ENCODE results near the gene SPINT2.
A peak's percentile ranks its signal among the peaks of the same experiment; 100 is the strongest.

The SPINT2 gene

DNA sequence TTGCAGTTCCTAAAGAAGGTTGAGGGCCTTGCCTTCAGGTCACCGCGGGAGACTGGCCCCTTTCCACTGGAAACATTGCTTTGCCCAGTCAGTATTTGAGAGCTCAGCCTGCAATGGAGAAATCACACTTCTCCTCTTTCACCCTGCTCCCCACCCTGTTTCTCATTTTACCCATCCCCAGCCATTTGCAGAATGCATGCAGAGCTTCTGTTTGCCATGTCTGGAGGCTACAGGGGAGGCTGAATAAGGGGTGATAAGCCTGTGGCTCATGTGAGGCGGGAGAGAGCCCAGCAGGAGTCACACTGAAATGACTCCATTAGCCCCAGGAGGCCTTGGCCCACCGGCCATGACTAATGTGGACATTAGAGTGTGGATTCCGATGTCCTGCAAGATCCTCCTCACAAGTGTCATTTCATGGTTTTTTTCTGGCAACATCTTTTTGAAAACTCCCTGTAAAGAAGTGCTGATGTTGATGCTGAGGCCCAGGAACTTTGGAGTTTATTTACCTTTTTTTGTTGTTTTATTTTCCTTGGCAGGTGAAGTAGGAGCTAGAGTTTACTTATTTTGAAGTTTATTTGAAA lies 6.3 kb downstream of the SPINT2 start:
- Mint-ChIP-seq H3K36me3 (no peaks in the 10 kb centered on the region), H3K4me3 (no peak overlapping the region), H3K9me3 (no peaks in the 10 kb centered on the region), H3K4me1 (peaks cover 15% of the 10 kb centered on the region), H3K27ac (peak overlapping the region; percentile 48)
- ATAC-seq = no peak
- no peak for DNase-seq (ENCODE audit: low spot score in 2 of 2)

DNA sequence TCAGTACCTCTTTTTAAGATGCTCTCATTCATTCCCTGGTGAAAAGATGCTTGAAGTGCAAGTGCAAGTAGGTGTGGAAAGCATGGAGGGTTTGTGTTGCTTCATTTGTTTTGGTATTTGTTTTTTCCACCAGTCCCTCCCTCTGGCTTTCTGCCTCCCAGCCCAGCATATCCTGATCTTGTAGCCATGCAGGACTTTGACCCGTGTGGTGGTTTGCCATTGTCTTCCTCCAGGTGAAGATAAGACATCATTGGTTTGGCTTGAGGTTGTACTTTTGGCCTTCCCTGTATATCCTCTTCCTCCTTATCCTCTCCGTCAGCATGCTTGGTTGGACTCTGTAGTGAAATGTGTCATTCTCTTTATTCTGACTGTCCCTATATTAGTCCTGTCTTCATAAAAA lies 9.1 kb downstream of the SPINT2 start:
- Mint-ChIP-seq H3K4me3 (no peak overlapping the region), H3K4me1 (no peaks in the 10 kb centered on the region), H3K9me3 (no peaks in the 10 kb centered on the region), H3K36me3 (no peaks in the 10 kb centered on the region), H3K27ac (no peak overlapping the region)
- ATAC-seq = no peak
- no peak for DNase-seq (ENCODE audit: low spot score in 2 of 2)

GRCh38 chr19:38274739-38275138 lies 10.4 kb downstream of the SPINT2 start:
- Mint-ChIP-seq H3K27ac (no peak overlapping the region), H3K9me3 (no peaks in the 10 kb centered on the region), H3K4me3 (no peak overlapping the region), H3K4me1 (no peaks in the 10 kb centered on the region), H3K36me3 (no peaks in the 10 kb centered on the region)
- no peak for DNase-seq (ENCODE audit: low spot score in 2 of 2)
- no peak for ATAC-seq

DNA sequence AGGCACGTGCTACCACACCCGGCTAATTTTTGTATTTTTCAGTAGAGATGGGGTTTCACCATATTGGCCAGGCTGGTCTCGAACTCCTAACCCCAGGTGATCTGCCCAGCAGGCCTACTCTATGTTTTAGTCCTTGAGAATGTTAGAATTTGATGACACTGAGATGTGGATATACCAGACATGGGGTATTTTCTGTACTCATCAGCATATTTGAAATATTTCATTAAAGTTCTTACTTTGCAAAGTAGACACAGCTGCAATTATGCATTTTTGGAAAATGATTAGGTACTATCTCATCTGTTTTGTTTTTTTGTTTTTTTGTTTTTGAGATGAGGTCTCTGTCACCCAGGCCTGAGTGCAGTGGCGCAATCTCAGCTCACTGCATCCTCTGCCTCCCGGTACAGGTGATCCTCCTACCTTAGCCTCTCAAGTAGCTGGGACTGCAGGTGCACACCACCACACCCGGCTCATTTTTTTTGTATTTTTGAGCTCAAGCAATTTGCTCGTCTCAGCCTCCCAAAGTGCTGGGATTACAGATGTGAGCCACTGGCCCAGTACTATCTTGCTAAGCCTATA lies 12.7 kb downstream of the SPINT2 start:
- Mint-ChIP-seq H3K36me3 (no peaks in the 10 kb centered on the region), H3K27ac (no peak overlapping the region), H3K9me3 (no peaks in the 10 kb centered on the region)

DNA sequence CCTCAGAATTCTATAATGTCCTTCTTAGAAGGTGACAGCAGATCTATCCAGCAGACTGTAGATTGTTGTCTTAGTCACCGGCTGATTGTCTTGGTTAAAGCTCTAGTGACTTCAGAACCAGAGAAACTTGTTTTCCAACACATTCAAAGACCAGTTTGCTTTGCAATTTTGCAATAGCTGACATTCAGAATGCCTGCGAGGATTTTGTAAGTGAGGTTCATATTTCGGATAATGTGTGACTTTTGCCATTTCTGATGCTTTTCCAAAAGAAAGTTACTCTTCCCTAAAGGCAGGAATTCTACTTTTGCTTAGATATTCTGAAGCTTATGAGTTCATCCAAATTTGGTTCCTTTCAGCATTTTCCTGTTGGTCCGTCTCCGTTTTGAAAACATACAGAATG lies 13.2 kb downstream of the SPINT2 start:
- Mint-ChIP-seq H3K4me1 (peaks cover 6% of the 10 kb centered on the region), H3K4me3 (no peak overlapping the region), H3K36me3 (no peaks in the 10 kb centered on the region), H3K9me3 (no peaks in the 10 kb centered on the region), H3K27ac (no peak overlapping the region)
- no peak for DNase-seq (ENCODE audit: low spot score in 2 of 2)
- ATAC-seq = no peak

More for the DNA sequence above, 12.7 kb downstream of the SPINT2 start:
- no peak for ATAC-seq
- no peak for DNase-seq (ENCODE audit: low spot score in 2 of 2)
- no peak overlapping the region for H3K4me3 Mint-ChIP-seq
- H3K4me1 Mint-ChIP-seq = peaks cover 4% of the 10 kb centered on the region

DNA sequence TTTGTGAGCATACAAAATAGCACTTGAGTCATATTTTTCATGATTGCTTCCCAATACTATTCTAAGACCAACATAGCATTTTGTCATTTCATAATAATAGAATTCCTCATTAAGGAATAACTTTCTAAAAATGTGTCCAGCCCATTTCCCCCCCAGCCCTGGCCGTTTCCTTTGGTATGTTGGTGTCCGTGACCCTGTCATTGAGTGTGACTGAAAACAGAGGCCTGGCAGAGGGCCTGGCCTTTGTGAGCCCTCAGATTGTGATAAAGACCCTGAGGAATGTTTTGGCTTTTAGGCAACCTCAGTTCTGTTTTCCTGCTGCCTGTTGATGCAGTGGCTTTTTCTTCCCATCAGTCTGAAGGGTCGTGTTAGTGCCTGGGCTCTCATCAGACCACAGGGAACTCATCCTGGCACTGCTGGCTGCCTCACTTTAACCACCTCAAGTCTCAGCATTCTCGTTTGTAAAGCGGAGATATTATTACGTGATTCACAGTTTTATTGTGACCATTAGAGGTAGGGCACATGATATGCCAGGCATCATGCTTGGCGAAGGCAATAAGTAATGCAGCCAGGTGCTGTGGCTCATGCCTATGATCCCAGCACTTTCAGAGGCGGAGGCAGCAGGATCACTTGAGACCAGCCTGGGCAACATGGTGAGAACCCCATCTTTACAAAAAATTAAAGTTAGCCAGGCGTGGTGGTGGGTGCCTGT lies 13.8 kb downstream of the SPINT2 start:
- peaks cover 6% of the 10 kb centered on the region for H3K4me1 Mint-ChIP-seq
- H3K27ac Mint-ChIP-seq = no peak overlapping the region
- H3K9me3 Mint-ChIP-seq = no peaks in the 10 kb centered on the region
- DNase-seq (ENCODE audit: low spot score in 2 of 2) (no peak), ATAC-seq (no peak)
- H3K36me3 Mint-ChIP-seq = no peaks in the 10 kb centered on the region
- no peak overlapping the region for H3K4me3 Mint-ChIP-seq

- Mint-ChIP-seq H3K36me3 (no peaks in the 10 kb centered on the region), H3K4me3 (no peak overlapping the region), H3K9me3 (no peaks in the 10 kb centered on the region), H3K27ac (no peak overlapping the region), H3K4me1 (peaks cover 6% of the 10 kb centered on the region)
- ATAC-seq (no peak), DNase-seq (ENCODE audit: low spot score in 2 of 2) (no peak)
Observed at GRCh38 chr19:38278751-38279150, 14.4 kb downstream of the SPINT2 start.

GRCh38 chr19:38280030-38280921 lies 15.9 kb downstream of the SPINT2 start:
- H3K36me3 Mint-ChIP-seq = no peaks in the 10 kb centered on the region
- ATAC-seq = no peak
- H3K27ac Mint-ChIP-seq = no peak overlapping the region
- no peak overlapping the region for H3K4me3 Mint-ChIP-seq
- no peak for DNase-seq (ENCODE audit: low spot score in 2 of 2)
- H3K9me3 Mint-ChIP-seq = no peaks in the 10 kb centered on the region
- peaks cover 6% of the 10 kb centered on the region for H3K4me1 Mint-ChIP-seq

DNA sequence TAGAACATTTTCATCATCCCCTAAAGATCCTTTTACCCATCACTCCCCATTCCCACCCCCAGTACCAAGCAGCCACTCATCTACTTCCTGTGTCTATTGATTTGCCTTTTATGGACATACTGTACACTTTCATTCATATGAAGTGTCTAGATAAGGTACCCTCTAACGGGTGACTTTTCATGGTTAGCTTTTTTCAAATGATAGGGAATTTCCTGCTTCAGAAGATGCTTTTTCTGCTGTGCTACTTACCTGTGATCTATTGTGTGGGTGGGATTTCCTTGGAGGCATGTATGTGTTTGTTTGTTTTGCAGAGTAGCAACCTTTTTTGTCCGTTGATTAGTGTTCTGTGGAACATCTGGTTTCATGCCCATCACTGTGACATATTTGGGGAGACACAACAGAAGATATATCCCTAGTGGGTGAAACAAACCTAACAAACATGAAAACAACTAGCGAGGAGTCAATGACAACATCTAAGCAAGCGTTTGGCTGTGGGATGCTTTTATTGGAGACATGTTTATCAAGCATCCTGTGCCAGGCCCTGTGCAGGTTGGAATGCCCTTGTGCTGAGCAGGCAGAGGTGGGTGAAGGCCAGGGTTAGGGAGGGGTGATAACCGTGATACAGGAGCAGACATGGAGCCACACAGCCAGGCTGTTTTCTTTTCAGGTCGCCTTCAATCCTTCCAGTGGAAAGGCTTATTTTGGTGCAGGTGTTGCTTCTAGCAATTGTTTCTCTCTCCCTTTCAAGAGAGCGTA lies 17.6 kb downstream of the SPINT2 start:
- Mint-ChIP-seq H3K4me3 (no peak overlapping the region), H3K9me3 (no peaks in the 10 kb centered on the region), H3K4me1 (peaks cover 6% of the 10 kb centered on the region), H3K27ac (no peak overlapping the region), H3K36me3 (no peaks in the 10 kb centered on the region)
- ATAC-seq = no peak
- DNase-seq (ENCODE audit: low spot score in 2 of 2) = no peak

- DNase-seq (ENCODE audit: low spot score in 2 of 2) (no peak), ATAC-seq (no peak)
- Mint-ChIP-seq H3K9me3 (no peaks in the 10 kb centered on the region), H3K4me3 (no peak overlapping the region), H3K27ac (no peak overlapping the region), H3K36me3 (no peaks in the 10 kb centered on the region), H3K4me1 (peaks cover 6% of the 10 kb centered on the region)
Observed at GRCh38 chr19:38283271-38283670, 18.9 kb downstream of the SPINT2 start.

- DNase-seq (ENCODE audit: low spot score in 2 of 2) (no peak), ATAC-seq (no peak)
- Mint-ChIP-seq H3K4me1 (peaks cover 6% of the 10 kb centered on the region), H3K4me3 (no peak overlapping the region), H3K9me3 (no peaks in the 10 kb centered on the region), H3K36me3 (no peaks in the 10 kb centered on the region), H3K27ac (no peak overlapping the region)
Observed at GRCh38 chr19:38284422-38284821, 20.0 kb downstream of the SPINT2 start.

DNA sequence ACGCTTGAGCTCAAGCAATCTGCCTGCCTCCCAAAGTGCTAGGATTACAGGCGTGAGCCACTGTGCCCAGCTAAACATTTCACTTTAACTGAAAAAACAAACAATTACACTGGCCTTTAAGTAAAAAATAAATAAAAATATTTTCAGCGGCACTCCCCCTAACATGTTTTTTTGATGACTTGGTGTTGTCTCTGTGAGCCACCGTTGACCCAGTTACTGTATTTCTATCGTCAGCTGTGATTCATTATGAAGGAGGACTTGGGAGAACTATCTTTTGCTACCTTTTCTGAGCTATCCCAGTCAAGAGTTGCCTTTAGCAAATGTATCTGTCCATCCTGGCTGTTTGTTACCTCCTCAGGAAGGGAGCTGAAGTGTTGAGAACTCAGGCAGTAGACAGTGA lies 21.2 kb downstream of the SPINT2 start:
- ATAC-seq (no peak), DNase-seq (ENCODE audit: low spot score in 2 of 2) (no peak)
- Mint-ChIP-seq H3K9me3 (no peaks in the 10 kb centered on the region), H3K27ac (no peak overlapping the region), H3K4me3 (no peak overlapping the region), H3K4me1 (peaks cover 6% of the 10 kb centered on the region), H3K36me3 (no peaks in the 10 kb centered on the region)

GRCh38 chr19:38287604-38288003 lies 23.2 kb downstream of the SPINT2 start:
- Mint-ChIP-seq H3K4me1 (no peaks in the 10 kb centered on the region), H3K27ac (no peak overlapping the region), H3K36me3 (no peaks in the 10 kb centered on the region), H3K4me3 (no peak overlapping the region), H3K9me3 (no peaks in the 10 kb centered on the region)
- no peak for ATAC-seq
- no peak for DNase-seq (ENCODE audit: low spot score in 2 of 2)

GRCh38 chr19:38288123-38288855 lies 23.9 kb downstream of the SPINT2 start:
- Mint-ChIP-seq H3K9me3 (no peaks in the 10 kb centered on the region), H3K27ac (no peak overlapping the region), H3K4me1 (no peaks in the 10 kb centered on the region), H3K36me3 (no peaks in the 10 kb centered on the region), H3K4me3 (no peak overlapping the region)
- ATAC-seq (no peak), DNase-seq (ENCODE audit: low spot score in 2 of 2) (no peak)

All from stimulated activated effector memory CD8-positive, alpha-beta T cell treated with anti-CD3 and anti-CD28 coated beads, Interleukin-12 subunit alpha, Interleukin-12 subunit beta, amount 100 ng/mL, for 72 hours (primary cell).